GM18499 (cell line): Measurements from ENCODE around the gene RGS19.
"Not testable (repeated sequence)": the region's sequence is repeated elsewhere in the genome, so short reads cannot be mapped to it uniquely, and the experiment has no call there.

Source experiments
- ATAC-seq: cut with Tn5 transposase; IDR thresholded peaks from one replicate; pipeline ENCODE4 v1.9.1; 2021; ENCODE audit warnings: moderate number of reproducible peaks; ENCODE audit not compliant: insufficient read depth, unreplicated experiment

Gene RGS19

GRCh38 chr20:64095927-64096326, 16.6 kb upstream of the RGS19 start:
- ATAC-seq, result no peak

- no peak for ATAC-seq
Observed at GRCh38 chr20:64095455-64095854, 16.1 kb upstream of the RGS19 start.

GRCh38 chr20:64093013-64093503, 13.7 kb upstream of the RGS19 start:
- no peak for ATAC-seq

GRCh38 chr20:64092258-64093012, 13.1 kb upstream of the RGS19 start:
- no peak for ATAC-seq

- ATAC-seq, result no peak
Observed at GRCh38 chr20:64091770-64092169, 12.5 kb upstream of the RGS19 start.

GRCh38 chr20:64091340-64091739, 12.0 kb upstream of the RGS19 start:
- no peak for ATAC-seq

GRCh38 chr20:64090165-64090564, 10.8 kb upstream of the RGS19 start:
- ATAC-seq, result no peak

- ATAC-seq, result not testable (repeated sequence)
Observed at GRCh38 chr20:64088586-64088985, 9.3 kb upstream of the RGS19 start.

- not testable (repeated sequence) for ATAC-seq
Observed at GRCh38 chr20:64087226-64087825, 8.0 kb upstream of the RGS19 start.

- ATAC-seq, result no peak
Observed at GRCh38 chr20:64086801-64087200, 7.5 kb upstream of the RGS19 start.

- ATAC-seq, result no peak
Observed at GRCh38 chr20:64084685-64085152, 5.4 kb upstream of the RGS19 start.

GRCh38 chr20:64083804-64084684, 4.7 kb upstream of the RGS19 start, which contains the start of gene LKAAEAR1:
Gene LKAAEAR1, minus strand, starts transcription at chr20:64084398. Its CDS starts 179 bp downstream, at chr20:64084219.
- ATAC-seq, result no peak

- ATAC-seq, result no peak
Observed at GRCh38 chr20:64083378-64083803, 4.1 kb upstream of the RGS19 start.

- no peak for ATAC-seq
Observed at GRCh38 chr20:64082820-64083377, 3.6 kb upstream of the RGS19 start.

- ATAC-seq, result no peak
Observed at GRCh38 chr20:64082126-64082731, 2.9 kb upstream of the RGS19 start.

GRCh38 chr20:64081624-64081964, 2.3 kb upstream of the RGS19 start:
- no peak for ATAC-seq

- no peak for ATAC-seq
Observed at GRCh38 chr20:64080813-64081623, 1.7 kb upstream of the RGS19 start.

- ATAC-seq, result no peak
Observed at GRCh38 chr20:64080013-64080812, 895 bp upstream of the RGS19 start, which contains the start of gene OPRL1. Gene OPRL1, plus strand, starts transcription at chr20:64080082. Its CDS starts 12,639 bp downstream, at chr20:64092721.
